ENCODE data around the gene ZNF143.
"Not testable (repeated sequence)": the region's sequence is repeated elsewhere in the genome, so short reads cannot be mapped to it uniquely, and the experiment has no call there.

Gene ZNF143

GRCh38 chr11:9498457-9499078 is 37.8 kb downstream of the ZNF143 start:
- DNase-seq (ENCODE audit: low spot score): no peak

- no peak for DNase-seq (ENCODE audit: low spot score)
Measured at GRCh38 chr11:9506489-9507276, 45.9 kb downstream of the ZNF143 start.

DNA sequence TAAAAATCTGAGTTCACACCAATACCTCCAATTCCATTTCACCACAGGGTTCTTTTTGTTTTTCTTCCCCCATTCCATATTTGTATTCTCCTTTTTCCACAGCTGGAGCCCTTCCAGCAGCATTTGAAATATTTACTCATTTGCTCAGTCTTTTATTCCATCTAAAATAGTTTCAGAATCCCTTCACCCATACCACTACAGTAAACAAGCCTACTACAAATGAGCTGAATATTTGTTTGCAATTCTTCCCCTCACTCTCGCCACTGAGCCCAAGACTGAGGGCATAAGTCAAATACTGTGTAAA is 46.4 kb downstream of the ZNF143 start:
- no peak for DNase-seq (ENCODE audit: low spot score)

DNA sequence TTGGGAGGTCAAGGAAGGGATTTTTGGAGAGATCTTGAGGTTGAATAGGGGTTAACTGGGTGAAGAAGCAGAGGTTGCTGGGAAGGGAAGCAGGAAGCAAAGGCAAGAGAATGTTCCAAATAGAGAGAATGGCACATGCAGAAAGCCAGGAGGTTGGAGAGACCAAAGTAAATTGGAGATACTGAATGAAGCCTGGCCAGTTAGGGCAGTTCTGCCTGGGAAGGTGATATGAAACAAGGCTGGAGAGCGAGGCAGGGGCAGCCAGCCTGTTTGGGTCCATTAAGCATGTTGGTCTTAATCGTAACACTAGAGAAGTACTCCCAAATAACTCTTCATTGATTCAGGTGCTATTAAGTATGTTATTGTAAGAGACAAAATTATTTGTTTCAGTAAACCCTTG is 48.2 kb downstream of the ZNF143 start:
- DNase-seq (ENCODE audit: low spot score): no peak

DNA sequence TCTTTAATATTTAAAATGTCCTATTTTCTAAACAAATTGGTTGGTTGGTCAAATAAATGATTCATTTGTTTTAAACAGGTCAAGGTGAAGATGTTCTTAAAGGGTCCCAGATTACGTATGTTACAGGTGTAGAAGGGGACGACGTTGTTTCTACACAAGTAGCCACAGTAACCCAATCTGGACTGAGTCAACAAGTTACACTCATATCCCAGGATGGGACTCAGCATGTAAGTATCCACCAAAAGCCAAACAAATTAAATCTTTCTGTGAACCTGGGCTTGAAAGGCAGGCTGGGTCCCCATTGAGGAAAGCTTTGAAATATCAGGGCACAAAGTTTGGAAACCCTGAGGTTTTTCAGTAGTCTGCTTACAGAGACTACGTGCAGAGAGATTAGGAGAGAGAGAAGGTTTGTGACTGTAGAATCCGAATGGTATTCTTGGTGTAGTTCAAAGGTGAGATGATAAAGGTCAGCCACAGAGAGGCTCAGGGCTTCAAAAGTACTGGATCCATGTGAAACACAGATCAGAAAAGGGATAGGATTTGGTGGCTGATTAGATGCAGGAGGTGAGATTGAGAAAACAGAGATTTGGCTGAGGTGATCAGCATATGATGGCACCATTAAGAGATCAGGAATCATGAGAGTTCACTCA is 51.7 kb downstream of the ZNF143 start:
- DNase-seq (ENCODE audit: low spot score): no peak

DNA sequence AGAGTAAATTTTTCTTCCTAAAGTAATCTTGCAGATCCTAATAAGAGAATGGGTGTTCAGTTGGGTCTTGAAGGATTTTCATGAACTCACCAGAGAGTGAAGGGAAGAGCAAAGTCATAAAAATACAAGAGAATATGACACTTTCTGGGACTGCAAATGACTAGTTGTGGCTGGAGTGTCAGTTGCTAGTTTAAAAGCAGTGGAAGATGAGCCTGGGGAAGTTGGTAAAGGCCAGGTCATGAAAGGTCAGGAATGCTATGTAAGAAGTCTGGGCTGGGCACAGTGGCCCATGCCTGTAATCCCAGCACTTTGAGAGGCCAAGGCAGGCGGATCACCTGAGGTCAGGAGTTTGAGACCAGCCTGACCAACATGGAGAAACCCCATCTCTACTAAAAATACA is 53.8 kb downstream of the ZNF143 start:
- not testable (repeated sequence) for DNase-seq (ENCODE audit: low spot score)

DNA sequence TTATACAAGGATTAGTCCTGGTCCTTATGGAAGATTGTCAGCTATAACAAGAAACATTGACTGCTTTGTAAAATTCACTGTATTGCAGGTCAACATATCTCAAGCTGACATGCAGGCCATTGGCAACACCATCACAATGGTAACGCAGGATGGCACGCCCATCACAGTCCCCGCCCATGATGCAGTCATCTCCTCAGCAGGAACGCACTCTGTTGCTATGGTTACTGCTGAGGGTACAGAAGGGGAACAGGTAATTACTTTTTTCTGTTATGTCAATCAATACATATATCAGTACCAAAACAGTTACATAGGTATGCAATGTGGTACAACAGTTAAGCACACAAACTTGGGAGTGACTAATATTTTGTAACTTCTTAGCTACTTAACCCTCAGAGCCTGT is 55.3 kb downstream of the ZNF143 start:
- DNase-seq (ENCODE audit: low spot score): no peak

DNA sequence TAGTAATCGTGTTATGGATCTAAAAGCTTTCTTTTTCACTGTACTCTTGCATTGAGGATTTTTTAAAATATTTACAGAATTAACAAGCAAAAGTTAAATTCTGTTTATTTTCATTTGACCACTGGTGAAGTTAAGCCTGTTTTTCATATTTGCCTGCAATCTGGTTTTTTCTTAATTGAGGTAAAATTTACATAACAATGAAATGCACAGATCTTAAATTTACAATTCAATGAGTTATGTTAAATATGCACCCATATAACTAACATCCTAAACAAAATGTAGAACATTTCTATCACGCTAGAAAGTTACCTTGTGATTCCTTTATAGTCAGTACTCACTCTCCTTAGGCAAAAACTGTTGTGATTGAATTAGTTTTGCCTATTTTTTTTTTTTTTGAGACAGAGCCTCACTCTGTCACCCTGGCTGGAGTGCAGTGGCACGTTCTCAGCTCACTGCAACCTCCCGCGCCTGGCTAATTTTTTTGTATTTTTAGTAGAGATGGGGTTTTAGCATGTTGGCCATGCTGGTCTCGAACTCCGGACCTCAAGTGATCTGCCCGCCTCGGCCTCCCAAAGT is 58.1 kb downstream of the ZNF143 start:
- DNase-seq (ENCODE audit: low spot score): no peak

DNA sequence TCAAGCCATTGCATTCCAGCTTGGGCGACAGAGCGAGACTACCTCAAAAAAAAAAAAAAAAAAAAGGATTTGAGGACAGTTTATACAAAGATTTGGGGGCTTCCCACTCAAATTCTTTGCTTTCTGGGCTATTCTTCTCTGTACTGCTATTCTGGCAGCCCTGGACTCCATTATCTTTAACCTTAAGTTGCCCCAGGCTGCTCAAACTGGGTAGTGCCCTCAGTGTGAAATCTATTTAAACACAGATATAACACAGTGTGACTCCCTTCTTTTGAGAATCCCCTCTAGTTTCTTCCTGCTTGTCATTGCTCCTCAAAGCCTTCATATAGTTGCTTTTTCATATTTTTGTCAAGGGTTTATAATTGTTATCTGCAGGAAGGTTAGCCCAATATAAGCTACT is 63.2 kb downstream of the ZNF143 start:
- no peak for DNase-seq (ENCODE audit: low spot score)

DNA sequence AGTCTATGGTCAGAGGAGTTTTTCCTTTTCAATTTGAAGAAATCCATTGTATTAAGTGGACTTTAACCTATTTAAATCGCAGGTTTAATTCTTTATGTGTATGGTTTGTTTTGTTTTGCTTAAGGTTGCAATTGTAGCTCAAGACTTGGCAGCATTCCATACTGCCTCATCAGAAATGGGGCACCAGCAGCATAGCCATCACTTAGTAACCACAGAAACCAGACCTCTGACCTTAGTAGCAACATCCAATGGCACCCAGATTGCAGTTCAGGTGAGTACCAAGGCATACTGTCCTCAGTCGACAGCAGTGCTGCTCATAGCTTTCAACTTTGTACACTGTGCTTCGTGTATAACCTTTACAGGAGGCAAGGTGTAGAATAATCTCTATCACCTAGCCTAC is 64.3 kb downstream of the ZNF143 start:
- DNase-seq (ENCODE audit: low spot score): no peak

- DNase-seq (ENCODE audit: low spot score): no peak
Measured at GRCh38 chr11:9527481-9528135, 66.8 kb downstream of the ZNF143 start.

GRCh38 chr11:9528136-9528501 is 67.3 kb downstream of the ZNF143 start:
- no peak for DNase-seq (ENCODE audit: low spot score)

- DNase-seq (ENCODE audit: low spot score): no peak
Measured at GRCh38 chr11:9528573-9529333, 67.9 kb downstream of the ZNF143 start.

- DNase-seq (ENCODE audit: low spot score): no peak
Measured at GRCh38 chr11:9529334-9529650, 68.5 kb downstream of the ZNF143 start.

GRCh38 chr11:9530020-9530621 is 69.3 kb downstream of the ZNF143 start:
- DNase-seq (ENCODE audit: low spot score): no peak

GRCh38 chr11:9530901-9531625 is 70.3 kb downstream of the ZNF143 start:
- no peak for DNase-seq (ENCODE audit: low spot score)

- DNase-seq (ENCODE audit: low spot score): no peak
Measured at GRCh38 chr11:9533058-9533457, 72.2 kb downstream of the ZNF143 start.

- no peak for DNase-seq (ENCODE audit: low spot score)
Measured at GRCh38 chr11:9533736-9534473, 73.1 kb downstream of the ZNF143 start.

- peak; percentile 36 for DNase-seq (ENCODE audit: low spot score)
Measured at GRCh38 chr11:9535189-9535781, 74.5 kb downstream of the ZNF143 start.

DNA sequence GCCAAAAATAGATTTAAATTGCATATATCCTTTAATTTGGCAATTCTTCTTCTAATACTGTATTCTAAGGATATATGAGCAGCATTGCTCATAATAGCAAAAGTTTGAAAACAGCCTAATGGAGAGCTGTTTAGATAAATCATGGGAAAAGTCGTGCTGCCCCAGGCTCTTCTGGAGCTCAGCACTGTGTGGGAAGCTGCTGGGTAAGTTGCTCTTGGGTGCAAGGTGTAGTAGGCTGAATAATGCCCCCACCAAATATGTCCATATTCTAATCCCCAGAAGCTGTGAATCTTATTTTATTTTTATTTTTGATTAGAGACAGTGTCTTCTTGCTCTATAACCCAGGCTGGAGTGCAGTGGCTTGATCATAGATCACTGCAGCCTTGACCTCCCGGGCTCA is 77.7 kb downstream of the ZNF143 start:
- DNase-seq (ENCODE audit: low spot score): no peak
